AG04450 (cell line): Measurements from ENCODE around the gene ASNS. TPM values are rescaled to one million over a fixed set of nuclear protein-coding genes. Genes with fewer than 3 reads are reported as not detected.
A peak's percentile ranks its signal among the peaks of the same experiment; 100 is the strongest.

ENCODE experiments used
- CTCF ChIA-PET: fragments of 300-600, 350-600 bp; formaldehyde crosslinking; extraction: SDS; loops from one replicate; lab custom pipeline; 2022; ENCODE audit warnings: antibody characterized with exemption, inconsistent platforms; lab: Charles Lee
- POLR2A ChIA-PET: fragments of 350-600 bp; formaldehyde crosslinking; extraction: SDS; loops from one replicate; lab custom pipeline; 2021; ENCODE audit warnings: antibody characterized with exemption, inconsistent platforms; lab: Yijun Ruan, JAX
- DNase-seq: peaks from one replicate; pipeline ENCODE4 v3.0.0-alpha.2; 2011; ENCODE audit warnings: low read depth, low spot score
- H3K27ac ChIP-seq: one replicate; pipeline ENCODE4 v1.5.1; 2012; ENCODE audit warnings: low read depth, low read length, control low read depth
- H3K27me3 ChIP-seq: one replicate; pipeline ENCODE4 v1.6.0; 2012; ENCODE audit warnings: low read length; ENCODE audit not compliant: control insufficient read depth, insufficient read depth
- H3K4me3 ChIP-seq: 2 replicates; pipeline ENCODE4 v1.5.1; 2011; ENCODE audit warnings: mild to moderate bottlenecking, low read depth, low read length, control low read depth
- H3K9me3 ChIP-seq: 2 replicates; pipeline ENCODE4 v1.5.1; 2012; ENCODE audit warnings: low read length; ENCODE audit not compliant: control insufficient read depth, insufficient read depth
- CTCF ChIP-seq: IDR thresholded peaks from 2 replicates; pipeline ENCODE4 v1.5.1; 2011; ENCODE audit warnings: low read depth, low read length, control low read depth, inconsistent platforms
- polyA plus RNA-seq: library from polyadenylated mRNA; depleted of rRNA; stranded (reverse); fragments of >200 nt; gene quantifications from 2 replicates; pipeline ENCODE4 v1.2.3, GENCODE V29; 2011

Gene ASNS
- polyA plus RNA-seq, 1 experiment: 117 TPM

GRCh38 chr7:97873606-97874005 is 1.4 kb upstream of the ASNS start:
- POLR2A ChIA-PET: no interaction called here
- CTCF ChIA-PET: no interaction called here
- no peak overlapping the region for H3K4me3 ChIP-seq
- no peak for TF ChIP-seq CTCF
- no peak overlapping the region for H3K27ac ChIP-seq
- no peaks in the 10 kb centered on the region; the same call in 1 of the 2 replicates for H3K9me3 ChIP-seq
- H3K27me3 ChIP-seq: no peaks in the 10 kb centered on the region
- DNase-seq: no peak

- no peak for TF ChIP-seq CTCF
- ChIA-PET POLR2A (no interaction called here), CTCF (interaction anchor here (1.1 to 1.6 kb wide), 3 partner anchors 15 to 297 kb away, joined by 3 to 11 read pairs (median 3); no protein-coding TSS in a partner anchor)
- DNase-seq: no peak
- Histone ChIP-seq H3K27ac (peak overlapping the region; percentile 72), H3K9me3 (no peaks in the 10 kb centered on the region; the same call in 1 of the 2 replicates), H3K4me3 (peak overlapping the region; percentile 96), H3K27me3 (no peaks in the 10 kb centered on the region)
Measured at GRCh38 chr7:97871659-97872024, 566 bp downstream of the ASNS start.

- Histone ChIP-seq H3K27ac (no peak overlapping the region), H3K4me3 (no peak overlapping the region), H3K27me3 (no peaks in the 10 kb centered on the region), H3K9me3 (no peaks in the 10 kb centered on the region; the same call in 1 of the 2 replicates)
- CTCF ChIA-PET: interaction anchor here (0.6 to 1.7 kb wide), 2 partner anchors 23 to 1310 kb away, joined by 4 to 8 read pairs; no protein-coding TSS in a partner anchor
- DNase-seq: no peak
- no peak for TF ChIP-seq CTCF
- POLR2A ChIA-PET: no interaction called here
Measured at GRCh38 chr7:97868788-97869187, 3.4 kb downstream of the ASNS start.

- ChIA-PET POLR2A (no interaction called here), CTCF (no interaction called here)
- Histone ChIP-seq H3K4me3 (no peak overlapping the region), H3K27ac (no peak overlapping the region), H3K27me3 (no peaks in the 10 kb centered on the region), H3K9me3 (no peaks in the 10 kb centered on the region; the same call in 1 of the 2 replicates)
- TF ChIP-seq CTCF: no peak
- no peak for DNase-seq
Measured at GRCh38 chr7:97868314-97868713, 3.9 kb downstream of the ASNS start.

- H3K27me3 ChIP-seq: no peaks in the 10 kb centered on the region
- ChIA-PET CTCF (no interaction called here), POLR2A (no interaction called here)
- H3K9me3 ChIP-seq: no peaks in the 10 kb centered on the region
- H3K4me3 ChIP-seq: no peak overlapping the region
- TF ChIP-seq CTCF: no peak
- DNase-seq: no peak
- H3K27ac ChIP-seq: no peak overlapping the region
Measured at GRCh38 chr7:97865104-97865503, 7.1 kb downstream of the ASNS start.
